KMS-11 (cell line): ENCODE results near the gene UNC13B.

Experiments
- H2AFZ ChIP-seq: fragments of 200-600 bp; sonication (generic); 2 replicates; pipeline ENCODE4 v1.6.1; 2016; ENCODE audit warnings: antibody characterized with exemption, mixed run types, low read depth
- H3K27ac ChIP-seq: fragments of 200-600 bp; sonication (generic); 2 replicates; pipeline ENCODE4 v1.6.1; 2016; ENCODE audit warnings: mild to moderate bottlenecking, mixed run types
- H3K27me3 ChIP-seq: fragments of 200-600 bp; sonication (generic); 2 replicates; pipeline ENCODE4 v1.6.1; 2017; ENCODE audit warnings: mild to moderate bottlenecking, low read depth, mixed run types, moderate library complexity; ENCODE audit not compliant: insufficient read depth
- H3K36me3 ChIP-seq: fragments of 200-600 bp; sonication (generic); 2 replicates; pipeline ENCODE4 v1.6.1; 2017; ENCODE audit warnings: mild to moderate bottlenecking, mixed run types; ENCODE audit not compliant: insufficient read depth
- H3K4me1 ChIP-seq: fragments of 200-600 bp; sonication (generic); 2 replicates; pipeline ENCODE4 v1.6.1; 2016; ENCODE audit warnings: mild to moderate bottlenecking, low read depth, mixed run types; ENCODE audit not compliant: poor library complexity, severe bottlenecking
- H3K4me2 ChIP-seq: fragments of 200-600 bp; sonication (generic); 2 replicates; pipeline ENCODE4 v1.7.0; 2016; ENCODE audit warnings: mild to moderate bottlenecking, mixed run types
- H3K4me3 ChIP-seq: fragments of 200-600 bp; sonication (generic); IDR thresholded peaks from 2 replicates; pipeline ENCODE4 v1.6.1; 2017; ENCODE audit warnings: low read depth, low read length, mixed read lengths; ENCODE audit not compliant: insufficient read depth
- H3K79me2 ChIP-seq: fragments of 200-600 bp; sonication (generic); 2 replicates; pipeline ENCODE4 v1.6.1; 2016; ENCODE audit warnings: low read depth, mixed run types; ENCODE audit not compliant: insufficient read depth
- H3K9ac ChIP-seq: fragments of 200-600 bp; sonication (generic); 2 replicates; pipeline ENCODE4 v1.6.1; 2016; ENCODE audit warnings: mild to moderate bottlenecking, mixed run types
- H4K20me1 ChIP-seq: fragments of 200-600 bp; sonication (generic); 2 replicates; pipeline ENCODE4 v1.6.1; 2016; ENCODE audit warnings: mild to moderate bottlenecking, mixed run types; ENCODE audit not compliant: insufficient read depth
- CTCF ChIP-seq: fragments of 200-600 bp; sonication (generic); conservative IDR thresholded peaks from 2 replicates; pipeline ENCODE4 v1.6.1; 2017; ENCODE audit warnings: low read depth, mild to moderate bottlenecking, antibody characterized with exemption, low read length, moderate library complexity, mixed read lengths

The UNC13B gene

GRCh38 chr9:35190203-35190602, 28.4 kb downstream of the UNC13B start:
- Histone ChIP-seq H3K4me2 (no peak overlapping the region), H4K20me1 (no peaks in the 10 kb centered on the region), H3K4me3 (no peak overlapping the region), H3K27me3 (no peaks in the 10 kb centered on the region), H3K9ac (no peak overlapping the region), H3K4me1 (no peaks in the 10 kb centered on the region), H2AFZ (no peak overlapping the region), H3K27ac (no peak overlapping the region), H3K36me3 (no peaks in the 10 kb centered on the region), H3K79me2 (no peaks in the 10 kb centered on the region)
- no peak for TF ChIP-seq CTCF

GRCh38 chr9:35191105-35191504, 29.3 kb downstream of the UNC13B start:
- TF ChIP-seq CTCF = no peak
- H3K9ac ChIP-seq = no peak overlapping the region
- H3K4me1 ChIP-seq = peaks cover 5% of the 10 kb centered on the region
- no peaks in the 10 kb centered on the region for H3K36me3 ChIP-seq
- no peak overlapping the region for H3K4me2 ChIP-seq
- no peaks in the 10 kb centered on the region for H3K27me3 ChIP-seq
- H2AFZ ChIP-seq = no peak overlapping the region
- H3K79me2 ChIP-seq = no peaks in the 10 kb centered on the region
- H3K27ac ChIP-seq = no peak overlapping the region
- H3K4me3 ChIP-seq = no peak overlapping the region
- no peaks in the 10 kb centered on the region for H4K20me1 ChIP-seq

GRCh38 chr9:35193762-35194161, 32.0 kb downstream of the UNC13B start:
- Histone ChIP-seq H3K27ac (no peak overlapping the region), H3K36me3 (no peaks in the 10 kb centered on the region), H3K9ac (no peak overlapping the region), H3K27me3 (no peaks in the 10 kb centered on the region), H4K20me1 (no peaks in the 10 kb centered on the region), H2AFZ (no peak overlapping the region), H3K79me2 (no peaks in the 10 kb centered on the region), H3K4me3 (no peak overlapping the region), H3K4me2 (no peak overlapping the region), H3K4me1 (peaks cover 5% of the 10 kb centered on the region)
- no peak for TF ChIP-seq CTCF

- Histone ChIP-seq H3K27ac (no peak overlapping the region), H3K4me1 (peaks cover 5% of the 10 kb centered on the region), H3K9ac (no peak overlapping the region), H3K4me2 (no peak overlapping the region), H3K79me2 (no peaks in the 10 kb centered on the region), H3K27me3 (no peaks in the 10 kb centered on the region), H4K20me1 (no peaks in the 10 kb centered on the region), H3K4me3 (no peak overlapping the region), H3K36me3 (no peaks in the 10 kb centered on the region), H2AFZ (no peak overlapping the region)
- no peak for TF ChIP-seq CTCF
Observed at GRCh38 chr9:35195683-35196082, 33.9 kb downstream of the UNC13B start.

- H3K79me2 ChIP-seq = no peaks in the 10 kb centered on the region
- no peaks in the 10 kb centered on the region for H4K20me1 ChIP-seq
- H3K27ac ChIP-seq = no peak overlapping the region
- H3K27me3 ChIP-seq = no peaks in the 10 kb centered on the region
- no peak overlapping the region for H3K9ac ChIP-seq
- H3K4me2 ChIP-seq = no peak overlapping the region
- TF ChIP-seq CTCF = no peak
- peaks cover 5% of the 10 kb centered on the region for H3K4me1 ChIP-seq
- no peaks in the 10 kb centered on the region for H3K36me3 ChIP-seq
- H3K4me3 ChIP-seq = no peak overlapping the region
- no peak overlapping the region for H2AFZ ChIP-seq
Observed at GRCh38 chr9:35198191-35198590, 36.4 kb downstream of the UNC13B start.
